Astrocyte of the cerebellum (primary cell): ENCODE results near the gene SRP14.

ENCODE experiments used
- DNase-seq: peaks from one replicate; pipeline ENCODE4 v3.0.0-alpha.2; 2011; ENCODE audit warnings: low read depth
- H3K4me3 ChIP-seq: 2 replicates; pipeline ENCODE4 v1.5.1; 2011; ENCODE audit warnings: mild to moderate bottlenecking, low read depth, low read length, moderate library complexity
- in situ Hi-C: cut with HindIII; loops from 2 replicates; pipeline ENCODE4 v1.10.0; 2017; ENCODE audit warnings: low sequenced_read_pairs
- TF ChIP-seq, protein P1 (sequence below): IDR thresholded peaks from 2 replicates; pipeline ENCODE4 v1.5.1; 2012; ENCODE audit warnings: low read length, low read depth, moderate library complexity, mild to moderate bottlenecking; ENCODE audit errors: missing control alignments

SRP14 gene

DNA sequence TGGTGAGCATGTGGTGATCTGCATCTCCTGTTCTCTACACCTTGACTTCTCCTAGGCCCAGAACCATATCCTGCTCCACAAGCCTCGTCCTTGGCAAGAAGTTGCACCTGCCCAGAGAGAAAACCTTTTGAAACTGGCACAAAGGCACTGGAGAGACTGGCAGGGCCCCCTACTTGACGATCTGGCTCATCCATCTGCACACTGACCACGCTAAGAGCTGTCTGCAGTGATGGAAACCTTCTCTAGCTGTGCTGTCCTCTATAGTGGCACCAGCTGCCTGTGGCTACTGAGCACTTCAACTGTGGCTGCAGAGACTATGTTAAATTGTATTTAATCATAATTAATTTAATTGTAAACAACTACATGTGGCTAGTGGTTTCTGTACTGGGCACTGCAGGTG lies 26.2 kb upstream of the SRP14 start:
- H3K4me3 ChIP-seq: no peak overlapping the region
- DNase-seq: no peak
- TF ChIP-seq, protein P1, sequence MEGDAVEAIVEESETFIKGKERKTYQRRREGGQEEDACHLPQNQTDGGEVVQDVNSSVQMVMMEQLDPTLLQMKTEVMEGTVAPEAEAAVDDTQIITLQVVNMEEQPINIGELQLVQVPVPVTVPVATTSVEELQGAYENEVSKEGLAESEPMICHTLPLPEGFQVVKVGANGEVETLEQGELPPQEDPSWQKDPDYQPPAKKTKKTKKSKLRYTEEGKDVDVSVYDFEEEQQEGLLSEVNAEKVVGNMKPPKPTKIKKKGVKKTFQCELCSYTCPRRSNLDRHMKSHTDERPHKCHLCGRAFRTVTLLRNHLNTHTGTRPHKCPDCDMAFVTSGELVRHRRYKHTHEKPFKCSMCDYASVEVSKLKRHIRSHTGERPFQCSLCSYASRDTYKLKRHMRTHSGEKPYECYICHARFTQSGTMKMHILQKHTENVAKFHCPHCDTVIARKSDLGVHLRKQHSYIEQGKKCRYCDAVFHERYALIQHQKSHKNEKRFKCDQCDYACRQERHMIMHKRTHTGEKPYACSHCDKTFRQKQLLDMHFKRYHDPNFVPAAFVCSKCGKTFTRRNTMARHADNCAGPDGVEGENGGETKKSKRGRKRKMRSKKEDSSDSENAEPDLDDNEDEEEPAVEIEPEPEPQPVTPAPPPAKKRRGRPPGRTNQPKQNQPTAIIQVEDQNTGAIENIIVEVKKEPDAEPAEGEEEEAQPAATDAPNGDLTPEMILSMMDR: no peak
- in situ Hi-C loops: no loop called here

DNA sequence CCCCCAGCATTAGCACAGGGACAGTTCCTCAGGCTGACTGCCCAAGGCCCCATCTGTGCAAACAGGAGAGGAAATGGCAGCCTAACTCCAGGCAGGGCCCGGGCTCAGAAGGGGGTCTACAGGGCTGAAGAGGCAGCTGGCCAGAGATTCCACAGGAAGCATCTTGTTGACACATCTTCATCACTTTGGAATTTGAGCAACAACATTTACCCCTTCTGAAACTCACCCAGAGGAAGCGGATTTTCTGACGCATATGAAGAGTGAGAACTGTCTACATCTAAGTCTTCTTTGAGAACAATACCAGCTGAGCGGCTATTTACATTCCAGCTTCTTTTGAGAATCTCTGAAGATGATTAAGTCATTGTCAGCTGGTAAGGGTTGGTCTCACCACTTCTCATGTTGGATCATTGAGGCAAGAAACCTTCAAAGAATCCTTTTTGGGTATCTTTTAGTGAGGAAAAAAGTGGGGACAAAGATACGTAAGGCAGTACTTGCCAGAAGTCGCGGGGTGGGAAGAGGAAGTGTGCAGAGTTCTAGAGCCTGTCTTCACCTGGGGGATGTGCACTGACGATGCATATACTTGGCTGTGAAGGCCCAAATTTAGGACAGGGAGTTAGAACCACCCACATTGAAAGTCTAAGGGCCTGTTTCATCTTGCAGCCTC lies 25.4 kb upstream of the SRP14 start:
- no peak overlapping the region for H3K4me3 ChIP-seq
- in situ Hi-C loops: no loop called here
- TF ChIP-seq, protein P1: no peak
- no peak for DNase-seq

DNA sequence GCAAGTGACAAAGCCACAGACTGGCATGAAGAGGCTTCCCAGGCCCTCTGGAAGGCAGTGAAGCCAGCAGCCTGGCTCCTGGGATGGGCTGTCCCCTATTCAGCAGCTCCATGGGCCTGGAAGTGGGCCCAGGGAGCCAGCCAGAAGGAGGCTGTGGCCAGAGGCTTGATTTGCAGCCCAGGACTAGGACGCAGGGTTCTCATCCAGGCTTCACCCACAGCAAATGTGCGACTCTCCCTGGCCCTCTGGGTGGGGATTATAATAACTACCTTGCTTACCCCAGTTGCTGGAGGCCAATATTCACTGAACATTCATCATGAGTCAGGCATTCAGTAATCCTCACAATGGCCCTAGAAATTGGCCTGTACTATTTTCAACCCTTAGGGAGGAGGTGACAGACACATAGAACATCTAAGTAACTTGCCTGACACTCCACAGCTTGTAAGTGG lies 24.6 kb upstream of the SRP14 start:
- H3K4me3 ChIP-seq: no peak overlapping the region
- no peak for DNase-seq
- in situ Hi-C loops: no loop called here
- TF ChIP-seq, protein P1: no peak

DNA sequence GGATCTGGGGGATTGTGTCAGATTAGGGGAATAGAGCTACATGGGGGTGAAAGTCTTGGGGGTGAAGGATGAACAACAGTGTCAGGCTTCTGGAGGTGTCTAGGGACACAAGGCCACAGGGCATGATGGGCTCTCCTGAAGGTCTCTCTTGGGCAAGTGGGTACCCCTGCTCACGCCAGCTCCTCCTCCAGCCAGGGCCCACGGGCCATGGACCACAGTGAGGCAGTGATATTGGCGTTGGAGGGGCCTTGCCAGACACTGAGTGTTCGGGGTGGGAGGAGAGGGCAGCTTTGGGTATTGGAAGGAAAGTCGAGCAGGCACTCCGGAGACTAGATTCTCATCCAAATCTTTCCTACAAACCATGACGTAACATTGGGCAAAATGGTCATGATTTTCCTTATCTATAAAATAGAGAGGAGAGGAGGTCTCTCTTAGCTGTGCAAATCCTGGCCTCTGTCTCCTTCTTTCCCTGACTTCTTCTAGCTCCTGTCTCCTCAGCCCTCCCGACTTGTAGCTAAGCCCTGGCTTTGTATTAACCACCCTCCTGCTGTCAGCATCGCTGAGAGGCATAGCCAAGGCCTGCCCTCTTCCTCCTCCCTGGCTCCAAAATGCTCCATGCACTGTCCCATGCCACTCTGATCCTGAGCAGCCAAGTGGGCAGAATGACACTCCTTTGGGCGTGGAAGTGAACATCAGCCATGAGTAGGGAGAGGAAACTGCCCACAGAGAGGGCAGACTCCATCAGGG lies 24.0 kb upstream of the SRP14 start:
- in situ Hi-C loops: no loop called here

DNA sequence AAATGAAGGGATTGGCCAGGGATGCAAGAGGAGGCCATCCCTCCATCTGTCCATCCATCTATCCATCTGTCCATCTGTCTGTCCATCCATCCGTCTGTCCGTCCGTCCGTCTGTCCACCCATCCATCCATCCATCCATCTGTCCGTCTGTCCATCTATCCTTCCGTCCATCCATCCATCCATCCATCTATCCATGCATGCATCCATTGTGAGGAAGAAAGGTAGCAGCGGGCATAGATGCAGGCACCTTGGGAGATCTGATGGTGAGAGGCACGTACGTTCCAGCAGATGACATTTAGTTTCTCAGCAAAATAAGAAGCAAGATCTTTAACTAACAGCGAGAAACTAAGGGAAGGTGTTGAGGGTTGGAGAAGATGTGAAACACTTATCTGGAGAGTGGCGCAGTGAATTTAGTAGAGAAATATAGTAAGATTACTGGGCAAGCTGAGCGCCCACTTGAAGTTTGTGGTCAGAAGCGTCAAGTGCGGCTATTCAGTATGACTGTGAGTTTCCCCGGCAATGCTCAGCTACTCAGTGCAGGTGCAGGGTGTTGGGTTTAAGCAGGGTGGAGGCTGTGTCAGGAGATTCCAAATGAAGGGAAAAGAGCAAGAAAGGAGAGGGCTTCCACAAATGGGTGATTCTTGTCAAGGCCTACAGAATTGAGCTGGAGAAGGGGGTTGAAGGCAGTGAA lies 22.4 kb upstream of the SRP14 start:
- H3K4me3 ChIP-seq: no peak overlapping the region
- TF ChIP-seq, protein P1: no peak
- in situ Hi-C loops: no loop called here
- no peak for DNase-seq

More for the DNA sequence above, 24.0 kb upstream of the SRP14 start:
- no peak for DNase-seq
- TF ChIP-seq, protein P1: no peak
- no peak overlapping the region for H3K4me3 ChIP-seq

DNA sequence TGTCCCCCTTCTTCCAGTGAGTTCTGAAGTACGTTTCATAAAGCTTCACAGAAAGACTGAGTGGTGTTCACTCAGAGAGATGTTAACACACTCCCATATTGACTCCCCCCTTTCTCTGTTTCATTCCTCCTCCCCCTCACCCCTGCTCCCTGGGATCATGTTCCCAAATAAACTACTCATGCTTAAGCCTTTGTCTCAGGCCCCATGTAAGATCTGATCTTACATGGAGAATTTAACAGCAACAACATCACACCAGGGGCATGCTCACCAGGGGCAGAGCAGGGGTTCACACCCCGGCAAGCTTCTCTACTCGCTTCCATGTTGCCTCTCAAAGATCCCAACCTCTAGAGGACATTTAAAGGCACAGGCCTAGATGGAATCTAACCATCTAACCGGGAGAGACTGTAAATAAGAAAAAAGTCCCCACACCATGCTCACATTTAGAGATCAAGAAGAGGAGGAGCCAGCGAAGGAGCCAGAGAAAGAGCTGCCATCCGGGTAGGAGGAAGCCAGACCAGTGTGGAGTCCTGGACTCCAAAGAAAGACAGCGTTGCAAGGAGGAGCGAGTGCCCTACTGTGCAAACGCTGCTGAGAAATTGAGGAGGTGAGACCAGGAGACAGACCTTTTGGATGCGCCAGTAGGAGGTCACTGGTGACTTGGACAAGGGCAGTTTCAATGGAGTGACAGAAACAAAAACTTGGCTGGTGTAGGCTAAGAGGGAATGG lies 21.4 kb upstream of the SRP14 start:
- TF ChIP-seq, protein P1: no peak
- H3K4me3 ChIP-seq: no peak overlapping the region
- in situ Hi-C loops: no loop called here

More for the DNA sequence above, 21.4 kb upstream of the SRP14 start:
- DNase-seq: no peak
